GM23248 (cell line): ENCODE data around the gene RALB. TPM values are rescaled to one million over a fixed set of nuclear protein-coding genes. Genes with fewer than 3 reads are reported as not detected.

Experiments used
- DNase-seq: peaks from one replicate; pipeline ENCODE4 v3.0.0-alpha.2; 2015
- H2AFZ ChIP-seq: fragments of 200-600 bp; sonication (generic); 2 replicates; pipeline ENCODE4 v1.6.1; 2016; ENCODE audit warnings: antibody characterized with exemption
- H3F3A ChIP-seq: fragments of 200-600 bp; sonication (generic); 2 replicates; pipeline ENCODE4 v1.6.1; 2016; ENCODE audit warnings: mild to moderate bottlenecking, antibody characterized with exemption, mixed run types; ENCODE audit not compliant: insufficient read depth
- H3K27ac ChIP-seq: fragments of 200-600 bp; sonication (generic); 2 replicates; pipeline ENCODE4 v1.5.1; 2016; ENCODE audit warnings: mild to moderate bottlenecking
- H3K27me3 ChIP-seq: fragments of 200-600 bp; sonication (generic); replicated peaks from 2 replicates; pipeline ENCODE4 v1.6.1; 2016; ENCODE audit warnings: mild to moderate bottlenecking; ENCODE audit not compliant: insufficient read depth
- H3K36me3 ChIP-seq: fragments of 200-600 bp; sonication (generic); 2 replicates; pipeline ENCODE4 v1.6.1; 2016; ENCODE audit warnings: low read depth, mild to moderate bottlenecking
- H3K4me1 ChIP-seq: fragments of 200-600 bp; sonication (generic); 2 replicates; pipeline ENCODE4 v1.6.1; 2016; ENCODE audit warnings: mild to moderate bottlenecking; ENCODE audit not compliant: insufficient read depth
- H3K4me2 ChIP-seq: fragments of 200-600 bp; sonication (generic); one replicate; pipeline ENCODE4 v1.6.1; 2016; ENCODE audit warnings: mild to moderate bottlenecking; ENCODE audit not compliant: unreplicated experiment
- H3K4me3 ChIP-seq: fragments of 200-600 bp; sonication (generic); 2 replicates; pipeline ENCODE4 v1.5.1; 2016; ENCODE audit warnings: mild to moderate bottlenecking
- H3K79me2 ChIP-seq: fragments of 200-600 bp; sonication (generic); 2 replicates; pipeline ENCODE4 v1.6.1; 2016; ENCODE audit warnings: mild to moderate bottlenecking; ENCODE audit not compliant: insufficient read depth
- H3K9ac ChIP-seq: fragments of 200-600 bp; sonication (generic); 2 replicates; pipeline ENCODE4 v1.6.1; 2016; ENCODE audit warnings: mild to moderate bottlenecking
- H3K9me2 ChIP-seq: fragments of 200-600 bp; sonication (generic); 2 replicates; pipeline ENCODE4 v1.6.1; 2016; ENCODE audit warnings: mixed run types, mild to moderate bottlenecking, moderate library complexity; ENCODE audit not compliant: insufficient read depth
- H3K9me3 ChIP-seq: fragments of 200-600 bp; sonication (generic); one replicate; pipeline ENCODE4 v1.6.1; 2017; ENCODE audit warnings: low read depth
- H4K20me1 ChIP-seq: fragments of 200-600 bp; sonication (generic); 2 replicates; pipeline ENCODE4 v1.6.0; 2016; ENCODE audit not compliant: insufficient read depth
- EZH2 ChIP-seq: fragments of 200-600 bp; sonication (generic); IDR thresholded peaks from 2 replicates; pipeline ENCODE4 v1.6.1; 2018; ENCODE audit warnings: antibody characterized with exemption, mild to moderate bottlenecking; ENCODE audit not compliant: insufficient read depth, poor library complexity, severe bottlenecking
- EZH2phosphoT487 ChIP-seq: fragments of 200-600 bp; sonication (generic); IDR thresholded peaks from 2 replicates; pipeline ENCODE4 v1.6.1; 2018; ENCODE audit warnings: antibody characterized with exemption, moderate library complexity, mild to moderate bottlenecking, low read depth; ENCODE audit not compliant: insufficient read depth
- WGBS, 2 experiments: methylation state at CpG; one replicate each; pipeline ENCODE4 v1.1.6; 2015 to 2017; ENCODE audit warnings: low lambda C conversion rate in 2 of 2, low coverage in 1 of 2; ENCODE audit errors: missing lambda C conversion rate in 2 of 2; 5-methylcytosine and 5-hydroxymethylcytosine counted together
- in situ Hi-C: fragments of 300-500 bp; cut with MboI; formaldehyde crosslinking; loops from 2 replicates; pipeline ENCODE4 v1.15.0; 2020
- polyA plus RNA-seq: library from polyadenylated mRNA; unstranded; fragments of >200 nt; fragmentation: Nextera tagmentation; extraction: Ambion mirVana; gene quantifications from 2 replicates; pipeline ENCODE4 v1.2.1, GENCODE V29; 2016
- total RNA-seq: library from RNA; depleted of rRNA; stranded (reverse); fragments of >200 nt; shearing (Covaris generic); gene quantifications from 2 replicates; pipeline ENCODE4 v1.2.3, GENCODE V29; 2014

Gene RALB
- total and polyA plus RNA-seq, 2 experiments from 2014 or later, result 65.7 to 105 TPM

DNA sequence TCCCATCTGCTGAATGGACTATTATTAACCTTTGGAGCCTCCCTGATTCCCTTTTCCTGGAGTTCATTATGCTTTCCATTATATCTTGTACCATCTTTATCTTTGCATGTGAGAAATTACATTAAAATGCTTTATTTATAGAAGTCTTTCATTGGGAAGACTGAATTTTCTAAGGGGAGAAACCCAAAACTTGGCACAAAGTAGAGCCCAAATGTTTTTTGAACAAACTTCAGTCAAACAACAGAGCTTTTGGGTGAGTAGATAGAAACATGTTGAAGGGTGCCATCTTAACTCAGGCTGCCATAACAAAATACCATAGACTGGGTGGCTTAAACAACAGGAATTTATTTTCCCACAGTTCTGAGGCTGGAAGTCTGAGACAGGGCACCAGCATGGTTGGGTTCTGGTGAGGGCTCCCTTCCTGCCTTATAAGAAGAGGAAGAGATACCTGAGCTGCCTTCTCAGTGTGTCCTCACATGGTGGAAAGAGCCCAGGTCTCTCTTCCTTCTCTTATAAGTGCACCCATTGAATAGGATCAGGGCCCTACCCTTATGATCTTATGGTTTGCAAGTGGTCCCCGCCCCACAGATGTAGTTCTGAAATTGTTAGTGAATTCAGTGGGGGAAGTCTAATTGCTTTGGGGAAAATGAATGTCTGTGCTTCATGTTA lies 19.2 kb downstream of the RALB start:
- peaks cover 7% of the 10 kb centered on the region for H4K20me1 ChIP-seq
- H3K27me3 ChIP-seq, result no peaks in the 10 kb centered on the region
- TF ChIP-seq EZH2 (no peak), EZH2phosphoT487 (no peak)
- no peak overlapping the region for H2AFZ ChIP-seq
- in situ Hi-C loops, result no loop called here
- H3K9me2 ChIP-seq, result no peaks in the 10 kb centered on the region
- peaks cover 100% of the 10 kb centered on the region for H3K79me2 ChIP-seq
- no peaks in the 10 kb centered on the region for H3F3A ChIP-seq
- DNase-seq, result no peak
- no peaks in the 10 kb centered on the region for H3K4me1 ChIP-seq
- no peaks in the 10 kb centered on the region for H3K9me3 ChIP-seq
- WGBS, 2 experiments, result 67 to 93% methylated on average over 1 of the region's 1 CpG
- no peak overlapping the region for H3K27ac ChIP-seq
- H3K36me3 ChIP-seq, result no peaks in the 10 kb centered on the region
- H3K4me3 ChIP-seq, result no peak overlapping the region
- no peak overlapping the region for H3K4me2 ChIP-seq
- no peak overlapping the region for H3K9ac ChIP-seq

DNA sequence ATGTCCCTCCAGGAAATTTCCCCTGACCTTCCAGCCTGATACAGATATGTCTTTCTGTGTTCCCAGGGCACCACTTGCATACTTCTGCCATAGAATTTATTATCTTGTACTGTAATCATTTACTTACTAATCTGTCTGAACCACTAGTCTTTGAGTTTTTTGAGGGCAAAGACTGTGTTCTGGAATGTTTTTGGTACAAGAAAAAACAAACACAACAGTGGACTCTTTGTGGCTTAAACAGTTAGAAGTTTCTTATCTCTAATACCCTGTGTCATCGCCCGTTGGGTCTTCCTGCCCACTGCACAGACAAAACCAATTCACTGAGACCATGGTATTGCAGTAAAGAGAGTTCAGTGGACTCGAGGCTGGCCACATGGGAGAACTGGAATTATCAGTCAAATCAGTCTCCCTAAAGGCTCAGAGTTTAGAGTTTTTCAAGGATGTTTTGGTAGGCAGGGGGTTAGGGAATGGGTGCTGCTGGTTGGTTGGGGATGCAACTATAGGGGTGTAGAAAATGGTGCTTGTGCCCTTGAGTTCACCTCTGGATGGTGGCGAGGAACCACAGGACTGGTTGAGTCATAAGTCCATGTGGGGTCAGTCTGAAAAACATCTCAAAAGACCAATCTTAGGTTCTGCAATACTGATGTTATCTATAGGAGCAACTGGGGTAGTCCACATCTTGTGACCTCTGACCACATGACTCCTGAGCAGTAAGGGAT lies 20.3 kb downstream of the RALB start:
- no peak overlapping the region for H3K9ac ChIP-seq
- 84 to 85% methylated on average over 4 of the region's 4 CpGs for WGBS, 2 experiments
- peaks cover 12% of the 10 kb centered on the region for H4K20me1 ChIP-seq
- no peak for DNase-seq
- no peak for TF ChIP-seq EZH2phosphoT487
- no peak for TF ChIP-seq EZH2
- no peaks in the 10 kb centered on the region for H3K36me3 ChIP-seq
- H3K27ac ChIP-seq, result no peak overlapping the region
- no peaks in the 10 kb centered on the region for H3K9me3 ChIP-seq
- no peak overlapping the region for H3K4me3 ChIP-seq
- no peak overlapping the region for H3K4me2 ChIP-seq
- H3K79me2 ChIP-seq, result peaks cover 100% of the 10 kb centered on the region
- no peaks in the 10 kb centered on the region for H3F3A ChIP-seq
- H3K9me2 ChIP-seq, result no peaks in the 10 kb centered on the region
- no peaks in the 10 kb centered on the region for H3K27me3 ChIP-seq
- no peak overlapping the region for H2AFZ ChIP-seq
- in situ Hi-C loops, result no loop called here
- no peaks in the 10 kb centered on the region for H3K4me1 ChIP-seq

DNA sequence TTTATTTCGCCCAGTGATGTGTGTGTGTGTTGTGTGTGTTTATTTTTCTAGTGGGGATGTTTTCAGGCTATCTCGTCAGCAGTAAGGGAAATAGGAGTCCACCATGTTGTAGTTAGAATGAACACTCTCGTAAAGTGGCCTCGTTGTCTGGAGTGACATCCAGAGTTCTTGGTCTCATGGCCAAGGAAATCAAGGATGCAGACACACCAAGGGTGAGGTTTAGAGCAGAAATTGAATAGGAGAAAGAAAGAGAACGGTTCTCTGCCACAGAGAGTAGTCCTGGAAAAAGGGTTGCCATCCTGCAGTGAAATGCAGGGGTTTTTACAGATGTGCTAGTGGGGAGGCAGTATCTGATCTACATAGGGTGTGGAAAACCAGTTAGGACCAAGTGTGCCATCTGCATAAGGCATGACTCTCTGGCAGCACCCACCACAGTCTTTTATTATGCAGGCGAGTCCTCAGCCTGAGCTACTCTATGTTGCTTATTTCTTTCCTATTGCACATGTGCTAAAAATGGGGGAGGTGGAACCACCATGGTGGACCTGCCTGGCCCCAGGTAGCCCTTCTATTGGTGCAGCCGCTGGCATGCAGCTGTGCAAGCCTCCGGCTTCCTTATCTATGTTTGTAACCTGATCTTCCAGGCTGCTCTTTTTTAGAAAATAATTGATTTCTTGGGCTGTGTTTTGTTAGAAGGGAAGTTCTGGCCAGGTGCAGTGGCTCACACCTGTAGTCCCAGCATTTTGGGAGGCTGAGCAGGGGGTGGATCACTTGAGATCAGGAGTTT lies 23.2 kb downstream of the RALB start:
- in situ Hi-C loops, result no loop called here
- DNase-seq, result no peak
- Histone ChIP-seq H3K4me1 (no peaks in the 10 kb centered on the region), H3K36me3 (peaks cover 8% of the 10 kb centered on the region; the same call in 1 of the 2 replicates), H4K20me1 (peaks cover 12% of the 10 kb centered on the region; the same call in 1 of the 2 replicates), H2AFZ (no peak overlapping the region), H3F3A (no peaks in the 10 kb centered on the region), H3K9me2 (no peaks in the 10 kb centered on the region), H3K27me3 (no peaks in the 10 kb centered on the region), H3K4me3 (no peak overlapping the region), H3K4me2 (no peak overlapping the region), H3K79me2 (peaks cover 99% of the 10 kb centered on the region), H3K27ac (no peak overlapping the region), H3K9me3 (no peaks in the 10 kb centered on the region), H3K9ac (no peak overlapping the region)
- 96 to 98% methylated on average over 8 of the region's 8 CpGs for WGBS, 2 experiments
- no peak for TF ChIP-seq EZH2phosphoT487
- TF ChIP-seq EZH2, result no peak

DNA sequence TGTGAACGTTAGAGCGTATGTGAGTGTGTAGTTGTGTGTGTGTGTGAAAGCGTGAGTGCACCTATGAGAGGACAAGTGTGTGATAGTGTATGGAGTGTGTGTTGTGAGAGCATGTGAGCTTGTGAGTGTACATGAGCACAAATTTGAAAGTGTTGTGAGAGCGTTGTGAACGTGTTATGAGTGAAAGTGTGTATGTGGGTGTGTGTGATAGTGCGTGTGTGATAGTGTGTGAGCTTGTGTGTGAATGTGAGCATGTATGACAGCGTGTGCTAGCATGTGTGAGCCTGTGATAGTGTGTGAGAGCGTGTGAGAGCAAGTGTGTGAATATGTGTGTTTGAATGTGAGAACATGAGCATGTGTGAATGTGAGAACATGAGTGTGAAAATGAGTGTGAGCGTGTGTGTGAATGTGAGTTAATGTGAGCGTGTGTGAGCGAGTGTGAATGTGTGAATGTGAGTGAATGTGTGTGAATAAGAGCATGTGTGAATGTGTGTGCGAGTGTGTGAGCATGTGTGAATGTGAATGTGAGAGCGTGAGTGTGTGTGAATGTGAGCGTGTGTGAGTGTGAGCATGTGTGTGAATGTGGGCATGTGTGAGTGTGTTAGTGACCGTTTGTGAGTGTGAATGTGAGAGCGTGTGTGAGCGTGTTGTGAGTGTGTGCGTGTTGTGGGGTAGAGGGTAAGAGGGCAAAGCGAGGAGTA lies 25.0 kb downstream of the RALB start:
- no peaks in the 10 kb centered on the region for H3K9me2 ChIP-seq
- TF ChIP-seq EZH2phosphoT487, result no peak
- peaks cover 98% of the 10 kb centered on the region for H3K79me2 ChIP-seq
- no peaks in the 10 kb centered on the region for H3K4me1 ChIP-seq
- H3F3A ChIP-seq, result no peaks in the 10 kb centered on the region
- no peak overlapping the region for H3K4me3 ChIP-seq
- H3K9me3 ChIP-seq, result no peaks in the 10 kb centered on the region
- no peak for DNase-seq
- no peak overlapping the region for H3K9ac ChIP-seq
- peaks cover 8% of the 10 kb centered on the region; the same call in 1 of the 2 replicates for H3K36me3 ChIP-seq
- H3K27me3 ChIP-seq, result no peaks in the 10 kb centered on the region
- 93 to 97% methylated on average over 19 of the region's 19 CpGs for WGBS, 2 experiments
- no peak overlapping the region for H3K27ac ChIP-seq
- in situ Hi-C loops, result no loop called here
- H4K20me1 ChIP-seq, result peaks cover 12% of the 10 kb centered on the region
- no peak overlapping the region for H2AFZ ChIP-seq
- no peak overlapping the region for H3K4me2 ChIP-seq
